GM18505 (cell line): ENCODE results near the gene KRTAP4-5.
"Not testable (repeated sequence)": the region's sequence is repeated elsewhere in the genome, so short reads cannot be mapped to it uniquely, and the experiment has no call there.

Experiments
- ATAC-seq: cut with Tn5 transposase; IDR thresholded peaks from one replicate; pipeline ENCODE4 v1.9.1; 2021; ENCODE audit not compliant: unreplicated experiment
- POLR2A ChIP-seq: IDR thresholded peaks from 4 replicates; pipeline ENCODE4 v1.6.1; 2011; ENCODE audit warnings: borderline replicate concordance; ENCODE audit not compliant: insufficient read depth, insufficient read length; ENCODE audit errors: extremely low read depth

The KRTAP4-5 gene

GRCh38 chr17:41149652-41149985 is at the start of gene KRTAP4-5:
KRTAP4-5 (minus strand) TSS chr17:41149825; CDS start chr17:41149767, 58 bp downstream.
- ATAC-seq: no peak

GRCh38 chr17:41196068-41196467 is 46.4 kb upstream of the KRTAP4-5 start:
- ATAC-seq: no peak
- TF ChIP-seq POLR2A: no peak

More at GRCh38 chr17:41149652-41149985, at the start of gene KRTAP4-5:
- TF ChIP-seq POLR2A: no peak

GRCh38 chr17:41190328-41190727 is 40.7 kb upstream of the KRTAP4-5 start:
- TF ChIP-seq POLR2A: no peak
- ATAC-seq: no peak

GRCh38 chr17:41189837-41190318 is 40.3 kb upstream of the KRTAP4-5 start, which contains the start of gene KRTAP9-1:
KRTAP9-1 (plus strand) TSS chr17:41189887; CDS start chr17:41189887, 0 bp downstream.
- not testable (repeated sequence) for ATAC-seq

GRCh38 chr17:41186872-41187271 is 37.2 kb upstream of the KRTAP4-5 start:
- ATAC-seq: no peak
- no peak for TF ChIP-seq POLR2A

GRCh38 chr17:41185001-41185400 is 35.4 kb upstream of the KRTAP4-5 start:
- no peak for TF ChIP-seq POLR2A
- no peak for ATAC-seq

GRCh38 chr17:41184480-41184961 is 34.9 kb upstream of the KRTAP4-5 start, which contains the start of gene KRTAP4-1:
KRTAP4-1 (minus strand) TSS chr17:41184911; CDS start chr17:41184854, 57 bp downstream.
- no peak for ATAC-seq
- TF ChIP-seq POLR2A: no peak

GRCh38 chr17:41178843-41179616 is 29.4 kb upstream of the KRTAP4-5 start:
- ATAC-seq: no peak
- no peak for TF ChIP-seq POLR2A

- no peak for TF ChIP-seq POLR2A
- no peak for ATAC-seq
These were observed 28.7 kb upstream of the KRTAP4-5 start for GRCh38 chr17:41178341-41178740.

GRCh38 chr17:41177727-41178271 is 28.2 kb upstream of the KRTAP4-5 start, which contains the start of gene KRTAP4-2:
KRTAP4-2 (minus strand) TSS chr17:41178221; CDS start chr17:41178164, 57 bp downstream.
- no peak for TF ChIP-seq POLR2A
- no peak for ATAC-seq

GRCh38 chr17:41176744-41177387 is 27.2 kb upstream of the KRTAP4-5 start:
- TF ChIP-seq POLR2A: no peak
- ATAC-seq: no peak

GRCh38 chr17:41171886-41172285 is 22.3 kb upstream of the KRTAP4-5 start:
- TF ChIP-seq POLR2A: no peak
- no peak for ATAC-seq

- TF ChIP-seq POLR2A: no peak
- no peak for ATAC-seq
These were observed 18.5 kb upstream of the KRTAP4-5 start, which contains the start of gene KRTAP4-3 for GRCh38 chr17:41168121-41168520. KRTAP4-3 (minus strand) TSS chr17:41168221; CDS start chr17:41168172, 49 bp downstream.
